Mesothelial cell of epicardium (in vitro differentiated cells): ENCODE results near the gene DOCK2. TPM values are rescaled to one million over a fixed set of nuclear protein-coding genes. Genes with fewer than 3 reads are reported as not detected.

ENCODE experiments used
- DNase-seq, 2 experiments: peaks; one replicate each; pipeline ENCODE4 v3.0.0; 2021; ENCODE audit warnings: low spot score in 2 of 2; ENCODE audit not compliant: unreplicated experiment in 2 of 2
- H3K27ac Mint-ChIP-seq: 2 replicates; pipeline ENCODE4 v1.8.0; 2021; ENCODE audit warnings: mixed read lengths
- H3K27me3 Mint-ChIP-seq: 2 replicates; pipeline ENCODE4 v1.8.0; 2021; ENCODE audit warnings: low read depth, mixed read lengths
- H3K36me3 Mint-ChIP-seq: 2 replicates; pipeline ENCODE4 v1.8.0; 2021; ENCODE audit warnings: mixed read lengths
- H3K4me1 Mint-ChIP-seq: 2 replicates; pipeline ENCODE4 v1.8.0; 2021; ENCODE audit warnings: mixed read lengths
- H3K4me3 Mint-ChIP-seq: 2 replicates; pipeline ENCODE4 v1.8.0; 2021; ENCODE audit warnings: mild to moderate bottlenecking, moderate library complexity, mixed read lengths
- H3K9me3 Mint-ChIP-seq: 2 replicates; pipeline ENCODE4 v1.8.0; 2021; ENCODE audit warnings: mixed read lengths
- CTCF ChIP-seq: fragments of 200-600 bp; sonication (generic); IDR thresholded peaks from one replicate; pipeline ENCODE4 v1.5.0; 2021; ENCODE audit warnings: antibody characterized with exemption; ENCODE audit not compliant: unreplicated experiment
- total RNA-seq: library from RNA; stranded (reverse); gene quantifications from 3 replicates; pipeline ENCODE4 v1.2.1, GENCODE V29; 2021

Gene DOCK2
- total RNA-seq, 1 donor from 2014 or later = 0.25 TPM

GRCh38 chr5:170069512-170069911 is 432.4 kb downstream of the DOCK2 start:
- no peaks in the 10 kb centered on the region for H3K36me3 Mint-ChIP-seq
- peaks cover 8% of the 10 kb centered on the region for H3K9me3 Mint-ChIP-seq
- H3K27me3 Mint-ChIP-seq = peaks cover 43% of the 10 kb centered on the region
- H3K27ac Mint-ChIP-seq = no peak overlapping the region
- no peak for TF ChIP-seq CTCF
- H3K4me3 Mint-ChIP-seq = no peak overlapping the region
- H3K4me1 Mint-ChIP-seq = no peaks in the 10 kb centered on the region
- no peak for DNase-seq

- peak; percentile 52 to 79 for DNase-seq
- no peak overlapping the region for H3K27ac Mint-ChIP-seq
- H3K27me3 Mint-ChIP-seq = peaks cover 53% of the 10 kb centered on the region
- H3K4me3 Mint-ChIP-seq = no peak overlapping the region
- no peaks in the 10 kb centered on the region for H3K9me3 Mint-ChIP-seq
- TF ChIP-seq CTCF = peak; percentile 85
- H3K36me3 Mint-ChIP-seq = no peaks in the 10 kb centered on the region
- H3K4me1 Mint-ChIP-seq = peaks cover 11% of the 10 kb centered on the region
These were observed 433.7 kb downstream of the DOCK2 start for GRCh38 chr5:170070556-170071412.

- Mint-ChIP-seq H3K4me3 (no peak overlapping the region), H3K9me3 (no peaks in the 10 kb centered on the region), H3K27ac (no peak overlapping the region), H3K36me3 (no peaks in the 10 kb centered on the region), H3K4me1 (peaks cover 15% of the 10 kb centered on the region), H3K27me3 (peaks cover 56% of the 10 kb centered on the region)
- TF ChIP-seq CTCF = no peak
- DNase-seq = no peak
These were observed 434.7 kb downstream of the DOCK2 start for GRCh38 chr5:170071748-170072147.

- TF ChIP-seq CTCF = no peak
- Mint-ChIP-seq H3K4me3 (no peak overlapping the region), H3K9me3 (no peaks in the 10 kb centered on the region), H3K36me3 (no peaks in the 10 kb centered on the region), H3K27me3 (peaks cover 56% of the 10 kb centered on the region), H3K4me1 (peaks cover 15% of the 10 kb centered on the region), H3K27ac (no peak overlapping the region)
- DNase-seq = no peak
These were observed 438.6 kb downstream of the DOCK2 start for GRCh38 chr5:170075696-170076095.

GRCh38 chr5:170076211-170076610 is 439.1 kb downstream of the DOCK2 start:
- no peak for TF ChIP-seq CTCF
- Mint-ChIP-seq H3K27me3 (peaks cover 55% of the 10 kb centered on the region), H3K4me3 (no peak overlapping the region), H3K4me1 (peaks cover 15% of the 10 kb centered on the region), H3K9me3 (no peaks in the 10 kb centered on the region), H3K36me3 (no peaks in the 10 kb centered on the region), H3K27ac (no peak overlapping the region)
- no peak for DNase-seq
